UCSD-AML1 (cell line): ENCODE results near the gene STIP1.

Source experiments
- DNase-seq: peaks from one replicate; lab custom pipeline; 2025; ENCODE audit not compliant: unreplicated experiment; lab: John Stamatoyannopoulos, UW

The STIP1 gene

GRCh38 chr11:64248578-64248977 is 62.6 kb downstream of the STIP1 start:
- DNase-seq, result no peak

DNA sequence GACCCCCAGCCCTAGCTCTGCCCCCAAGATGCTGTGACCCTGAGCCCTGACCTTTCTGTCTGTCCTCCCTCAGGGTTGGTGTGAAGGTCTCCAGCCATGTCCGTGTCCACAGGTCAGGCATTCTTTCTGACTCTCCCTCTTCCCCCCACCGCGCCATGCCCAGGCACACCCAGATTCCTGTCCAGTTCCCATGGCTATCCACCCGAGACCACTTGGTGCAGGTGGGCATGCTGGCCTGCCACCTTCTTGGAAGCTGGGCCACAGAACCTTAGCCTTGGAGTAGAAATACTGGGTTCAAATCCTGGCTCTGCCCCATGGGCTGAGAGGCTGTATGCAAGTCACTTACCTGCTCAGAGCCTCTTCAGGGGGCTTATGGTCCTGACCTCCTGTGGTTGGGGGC is 63.1 kb downstream of the STIP1 start:
- no peak for DNase-seq

GRCh38 chr11:64249563-64250414 is 63.8 kb downstream of the STIP1 start:
- DNase-seq, result peak; percentile 43

- no peak for DNase-seq
Observed at GRCh38 chr11:64250415-64251015, 64.5 kb downstream of the STIP1 start.

- peak; percentile 76 for DNase-seq
Observed at GRCh38 chr11:64251016-64251752, 65.2 kb downstream of the STIP1 start, which contains the start of gene PLCB3. TSS of gene PLCB3 (plus strand) at chr11:64251530. CDS start at chr11:64251650, 120 bp downstream.

DNA sequence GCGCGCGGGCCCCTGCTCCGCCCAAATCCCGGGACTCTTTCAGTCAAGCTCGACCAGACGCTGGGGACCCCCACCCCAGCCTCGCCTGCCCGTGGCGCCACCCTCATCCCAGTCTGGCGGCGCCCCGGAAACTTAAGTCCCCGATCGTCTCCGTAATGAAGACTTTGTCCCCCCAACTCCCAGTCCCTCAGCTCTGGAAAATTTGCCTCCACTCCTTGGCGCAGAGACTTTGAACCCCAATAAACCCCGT is 65.7 kb downstream of the STIP1 start:
- no peak for DNase-seq

DNA sequence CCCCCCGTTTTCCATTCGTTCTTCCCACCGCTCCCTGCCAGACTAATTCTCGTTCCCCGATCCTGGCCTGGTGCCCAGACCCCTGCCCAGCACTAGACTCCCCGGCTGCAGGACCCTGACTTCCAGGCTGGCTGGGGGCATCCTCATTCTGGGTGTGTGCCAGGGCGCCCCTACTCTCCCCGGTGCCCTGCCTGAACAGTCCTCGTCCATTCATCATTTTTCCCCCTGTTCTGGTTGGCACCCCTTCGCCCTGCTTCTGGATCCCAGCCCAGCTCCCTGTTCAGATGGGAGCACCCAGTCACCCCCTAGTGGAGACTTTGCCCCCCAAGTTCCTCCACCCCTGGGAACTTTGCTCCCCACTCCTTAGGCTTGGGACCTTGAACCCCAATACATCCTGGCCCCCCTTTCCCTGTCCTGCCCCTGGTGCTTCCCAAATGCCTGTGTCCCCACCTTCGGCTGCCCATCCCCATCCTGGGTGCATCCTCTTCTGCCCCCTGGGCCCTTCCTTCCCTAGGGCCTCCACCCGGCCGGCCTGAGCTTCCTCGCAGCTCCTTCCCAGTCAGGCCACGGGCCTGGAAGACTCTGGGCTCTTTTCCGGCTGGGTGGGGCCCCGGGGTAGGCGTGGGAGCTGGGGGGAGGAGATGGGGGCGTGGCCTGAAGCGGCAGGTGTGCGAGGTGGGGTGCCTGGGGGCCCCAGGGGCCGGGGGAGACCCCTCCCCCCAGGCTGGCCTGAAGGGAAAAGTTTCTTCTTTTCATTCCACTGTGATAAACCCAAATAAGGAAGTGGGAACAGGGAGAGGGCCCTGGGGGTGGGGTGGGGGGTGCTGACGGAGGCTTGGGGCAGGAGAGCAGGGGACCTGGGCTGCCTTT is 66.3 kb downstream of the STIP1 start:
- peak; percentile 51 for DNase-seq

DNA sequence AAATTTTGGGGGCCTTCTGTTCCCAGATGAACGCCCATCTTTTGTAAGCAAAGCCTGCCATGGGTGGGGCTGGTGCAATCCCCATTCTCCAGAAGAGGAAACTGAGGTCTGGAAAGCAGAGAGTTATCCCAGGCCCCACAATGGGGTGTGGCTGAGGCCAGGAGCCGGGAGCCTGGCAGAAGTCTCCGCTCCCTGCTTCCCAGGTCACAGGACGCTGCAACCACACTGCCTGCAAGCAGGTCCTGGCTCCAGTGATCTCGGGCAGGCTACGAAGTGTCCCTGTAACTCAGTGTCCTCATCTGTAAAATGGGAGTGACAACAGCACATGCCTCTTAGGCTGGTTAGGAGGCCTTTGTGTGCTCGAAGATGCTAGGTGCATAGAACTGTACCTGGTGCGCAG is 67.1 kb downstream of the STIP1 start:
- no peak for DNase-seq

- DNase-seq, result no peak
Observed at GRCh38 chr11:64253481-64253880, 67.5 kb downstream of the STIP1 start.
